Thymus (tissue), 11 donors: Measurements from ENCODE around the gene THEMIS. TPM values are rescaled to one million over a fixed set of nuclear protein-coding genes. Genes with fewer than 3 reads are reported as not detected.

Experiments used
- DNase-seq, 9 donors: peaks; one replicate each; pipeline ENCODE4 v3.0.0-alpha.2; 2013; ENCODE audit warnings: low spot score in 9 of 9, low read depth in 6 of 9, missing footprints in 1 of 9
- H3K27ac ChIP-seq, 2 donors: one replicate each; pipeline ENCODE4 v1.5.1; 2013; ENCODE audit warnings: control low read depth in 1 of 2, low read depth in 1 of 2, low read length in 1 of 2, mild to moderate bottlenecking in 1 of 2, moderate library complexity in 1 of 2
- H3K27me3 ChIP-seq, 2 donors: one replicate each; pipeline ENCODE4 v1.5.1; 2013; ENCODE audit warnings: low read length in 1 of 2; ENCODE audit not compliant: control insufficient read depth in 2 of 2, insufficient read depth in 1 of 2
- H3K36me3 ChIP-seq, 2 donors: one replicate each; pipeline ENCODE4 v1.5.1; 2013; ENCODE audit warnings: low read length in 1 of 2, mild to moderate bottlenecking in 1 of 2, moderate library complexity in 1 of 2; ENCODE audit not compliant: control insufficient read depth in 2 of 2, insufficient read depth in 2 of 2
- H3K4me1 ChIP-seq, 2 donors: one replicate each; pipeline ENCODE4 v1.5.1; 2013; ENCODE audit warnings: low read length in 2 of 2; ENCODE audit not compliant: control insufficient read depth in 2 of 2, insufficient read depth in 2 of 2
- H3K4me3 ChIP-seq, 2 donors: one replicate each; pipeline ENCODE4 v1.5.1; 2013; ENCODE audit warnings: low read length in 2 of 2, control low read depth in 1 of 2, mild to moderate bottlenecking in 1 of 2
- H3K9me3 ChIP-seq, 2 donors: one replicate each; pipeline ENCODE4 v1.5.1; 2013; ENCODE audit warnings: low read length in 1 of 2, mild to moderate bottlenecking in 1 of 2; ENCODE audit not compliant: control insufficient read depth in 2 of 2, insufficient read depth in 1 of 2
- WGBS: extraction: QIAGEN DNeasy Blood & Tissue Kit; methylation state at CpG from one replicate; pipeline ENCODE4 v1.1.7; 2013; 5-methylcytosine and 5-hydroxymethylcytosine counted together
- polyA plus RNA-seq: library from polyadenylated mRNA; stranded (reverse); fragments of 200-250 nt; gene quantifications from one replicate; pipeline ENCODE4 v1.2.3, GENCODE V29; 2013
- total RNA-seq: library from RNA; stranded (reverse); fragments of 120-200 nt; gene quantifications from one replicate; pipeline ENCODE4 v1.2.4, GENCODE V29; 2013
- donor health status: healthy.

The THEMIS gene
- total and polyA plus RNA-seq, 2 donors, result 17.2 to 71.3 TPM

DNA sequence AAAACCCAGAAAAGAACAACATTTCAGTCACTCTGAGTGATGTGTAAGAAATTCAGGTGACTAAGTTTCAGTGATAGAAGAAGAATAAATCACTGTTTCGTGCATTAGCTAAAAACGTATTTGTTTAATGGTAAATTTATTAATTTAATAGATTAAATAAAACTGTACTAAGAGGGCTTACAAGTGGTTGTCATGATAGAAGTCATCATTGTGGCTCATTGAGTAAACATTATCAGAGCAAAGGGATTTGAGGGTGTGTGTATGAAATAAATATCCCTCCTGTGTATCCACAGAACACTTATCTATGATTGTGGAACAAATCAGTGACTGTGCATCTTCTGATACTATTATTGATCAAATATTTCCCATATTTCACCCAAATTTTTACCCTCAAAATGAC, 40.1 kb downstream of the THEMIS start:
- no peak overlapping the region for H3K27ac ChIP-seq
- H3K9me3 ChIP-seq, result no peaks in the 10 kb centered on the region
- H3K4me3 ChIP-seq, result no peak overlapping the region
- H3K36me3 ChIP-seq, result peaks cover 7 to 42% of the 10 kb centered on the region in 2 donors
- no peak for DNase-seq
- peaks cover 11 to 13% of the 10 kb centered on the region in 2 donors for H3K4me1 ChIP-seq
- WGBS, result 97% methylated on average over 2 of the region's 2 CpGs
- no peaks in the 10 kb centered on the region for H3K27me3 ChIP-seq

GRCh38 chr6:127859956-127860355, 40.9 kb downstream of the THEMIS start:
- Histone ChIP-seq H3K4me1 (peaks cover 11 to 13% of the 10 kb centered on the region in 2 donors), H3K27ac (no peak overlapping the region), H3K36me3 (peaks cover 7 to 38% of the 10 kb centered on the region in 2 donors), H3K27me3 (no peaks in the 10 kb centered on the region), H3K9me3 (no peaks in the 10 kb centered on the region), H3K4me3 (no peak overlapping the region)
- 97% methylated on average over 2 of the region's 2 CpGs for WGBS
- no peak for DNase-seq

DNA sequence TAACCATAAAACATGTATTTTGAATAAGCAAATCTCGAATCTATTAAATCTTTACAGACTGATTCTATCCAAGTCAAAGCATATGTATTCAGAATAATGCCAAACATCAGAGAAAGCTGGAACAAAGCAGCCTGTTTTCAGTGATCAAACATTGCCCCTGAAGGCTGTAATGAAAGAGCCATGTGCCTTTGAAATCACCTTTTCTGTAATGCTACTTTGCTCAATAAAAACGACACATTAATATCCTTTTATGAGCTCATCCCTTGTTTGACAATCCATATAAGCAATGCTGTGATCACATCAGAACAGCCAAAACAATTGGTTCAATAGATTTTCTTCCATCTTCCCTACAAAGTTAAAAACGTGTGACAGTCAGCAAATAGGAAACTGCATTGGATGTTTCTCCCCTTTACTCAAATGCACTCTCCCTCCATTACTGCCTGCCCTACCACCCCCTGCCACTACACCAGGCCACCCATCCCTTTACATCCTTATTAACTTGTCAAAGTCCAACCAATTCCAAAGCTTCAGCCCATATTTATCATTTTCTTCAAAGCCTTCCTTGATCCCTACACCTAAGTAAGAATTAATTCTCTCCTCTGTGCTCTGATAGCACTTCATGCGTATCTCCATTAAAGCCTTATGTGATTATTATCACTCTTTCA, 42.0 kb downstream of the THEMIS start:
- WGBS, result 76% methylated on average over 4 of the region's 4 CpGs
- H3K27ac ChIP-seq, result no peak overlapping the region
- peak in 1 of 9 donors; percentile 36 for DNase-seq
- H3K9me3 ChIP-seq, result no peaks in the 10 kb centered on the region
- peaks cover 0 to 34% of the 10 kb centered on the region in 2 donors for H3K36me3 ChIP-seq
- H3K27me3 ChIP-seq, result no peaks in the 10 kb centered on the region
- H3K4me3 ChIP-seq, result no peak overlapping the region
- peaks cover 9 to 13% of the 10 kb centered on the region in 2 donors for H3K4me1 ChIP-seq

GRCh38 chr6:127857051-127857637, 43.7 kb downstream of the THEMIS start:
- WGBS, result 93% methylated on average over 1 of the region's 1 CpG
- Histone ChIP-seq H3K27ac (peak overlapping the region in 1 of 2 donors; percentile 73), H3K4me3 (no peak overlapping the region), H3K27me3 (no peaks in the 10 kb centered on the region), H3K36me3 (peaks cover 0 to 28% of the 10 kb centered on the region in 2 donors), H3K4me1 (peaks cover 7 to 13% of the 10 kb centered on the region in 2 donors), H3K9me3 (no peaks in the 10 kb centered on the region)
- peak in 2 of 9 donors; percentile 32 to 53 for DNase-seq

DNA sequence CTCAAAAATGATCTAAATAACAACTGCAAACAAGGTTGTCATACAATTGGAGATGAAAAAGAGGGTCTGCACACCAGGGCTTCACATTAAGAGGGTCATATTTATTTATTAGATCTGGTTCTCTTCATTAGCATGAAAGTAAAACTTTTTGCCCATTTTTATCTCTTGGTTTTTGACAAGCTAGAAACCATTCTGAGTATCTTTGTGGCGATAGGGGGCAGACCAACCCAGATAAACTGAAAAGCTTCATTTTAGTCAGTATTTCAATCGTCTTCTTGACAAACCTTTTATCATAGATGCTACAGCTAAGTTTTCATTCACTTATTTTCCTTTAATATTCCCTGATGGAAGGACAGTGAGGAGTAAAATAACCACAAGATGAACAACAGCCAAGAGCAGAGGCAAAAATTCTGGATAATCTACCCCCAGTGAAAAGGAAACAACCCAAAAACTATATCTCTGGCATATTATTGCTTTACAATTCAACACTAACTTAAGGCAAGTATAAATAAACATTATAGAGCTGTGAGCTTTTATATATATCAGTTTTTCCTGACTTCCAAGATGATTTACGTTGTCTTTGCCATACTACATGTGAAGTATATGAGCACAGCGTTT, 45.2 kb downstream of the THEMIS start:
- H3K4me3 ChIP-seq, result no peak overlapping the region
- H3K4me1 ChIP-seq, result peaks cover 7 to 13% of the 10 kb centered on the region in 2 donors
- peak overlapping the region in 1 of 2 donors; percentile 59 for H3K27ac ChIP-seq
- no peaks in the 10 kb centered on the region for H3K27me3 ChIP-seq
- WGBS, result 29% methylated on average over 4 of the region's 4 CpGs
- no peaks in the 10 kb centered on the region for H3K9me3 ChIP-seq
- H3K36me3 ChIP-seq, result peaks cover 0 to 34% of the 10 kb centered on the region in 2 donors
- DNase-seq, result peak in 7 of 9 donors; percentile 36 to 83 (median 49)

GRCh38 chr6:127854009-127854408, 46.8 kb downstream of the THEMIS start:
- DNase-seq, result peak in 1 of 9 donors; percentile 23
- Histone ChIP-seq H3K4me1 (peaks cover 7 to 12% of the 10 kb centered on the region in 2 donors), H3K27me3 (no peaks in the 10 kb centered on the region), H3K27ac (no peak overlapping the region), H3K4me3 (no peak overlapping the region), H3K36me3 (peaks cover 0 to 38% of the 10 kb centered on the region in 2 donors), H3K9me3 (no peaks in the 10 kb centered on the region)
- 97% methylated on average over 1 of the region's 1 CpG for WGBS

GRCh38 chr6:127851197-127851596, 49.7 kb downstream of the THEMIS start:
- WGBS, result 91% methylated on average over 1 of the region's 1 CpG
- H3K36me3 ChIP-seq, result peaks cover 0 to 41% of the 10 kb centered on the region in 2 donors
- no peak for DNase-seq

GRCh38 chr6:127845242-127845641, 55.6 kb downstream of the THEMIS start:
- no peak for DNase-seq
- H3K4me3 ChIP-seq, result no peak overlapping the region
- H3K4me1 ChIP-seq, result no peaks in the 10 kb centered on the region
- H3K27ac ChIP-seq, result no peak overlapping the region
- peaks cover 4 to 58% of the 10 kb centered on the region in 2 donors for H3K36me3 ChIP-seq
- H3K9me3 ChIP-seq, result no peaks in the 10 kb centered on the region
- no peaks in the 10 kb centered on the region for H3K27me3 ChIP-seq
- WGBS, result 95% methylated on average over 3 of the region's 3 CpGs

More at GRCh38 chr6:127851197-127851596, 49.7 kb downstream of the THEMIS start:
- H3K9me3 ChIP-seq, result no peaks in the 10 kb centered on the region
- H3K4me3 ChIP-seq, result no peak overlapping the region
- peaks cover under 1 to 2% of the 10 kb centered on the region in 2 donors for H3K4me1 ChIP-seq
- no peak overlapping the region for H3K27ac ChIP-seq
- H3K27me3 ChIP-seq, result no peaks in the 10 kb centered on the region

GRCh38 chr6:127844529-127844928, 56.3 kb downstream of the THEMIS start:
- 94% methylated on average over 1 of the region's 1 CpG for WGBS

More at GRCh38 chr6:127844529-127844928, 56.3 kb downstream of the THEMIS start:
- Histone ChIP-seq H3K27ac (no peak overlapping the region), H3K27me3 (no peaks in the 10 kb centered on the region), H3K9me3 (no peaks in the 10 kb centered on the region), H3K4me1 (no peaks in the 10 kb centered on the region), H3K36me3 (peaks cover 7 to 55% of the 10 kb centered on the region in 2 donors), H3K4me3 (no peak overlapping the region)
- no peak for DNase-seq
